GM18909 (cell line): ENCODE measurements around the gene CDK13.
"Not testable (repeated sequence)": the region's sequence is repeated elsewhere in the genome, so short reads cannot be mapped to it uniquely, and the experiment has no call there.

ENCODE experiments used
- ATAC-seq: cut with Tn5 transposase; IDR thresholded peaks from one replicate; pipeline ENCODE4 v1.9.1; 2021; ENCODE audit warnings: mild to moderate bottlenecking; ENCODE audit not compliant: unreplicated experiment, poor library complexity

Gene CDK13

GRCh38 chr7:40141916-40142315, 191.9 kb downstream of the CDK13 start:
- ATAC-seq: not testable (repeated sequence)

- not testable (repeated sequence) for ATAC-seq
Observed at GRCh38 chr7:40145596-40146130, 195.6 kb downstream of the CDK13 start.

GRCh38 chr7:40147371-40148246, 197.6 kb downstream of the CDK13 start:
- no peak for ATAC-seq

- not testable (repeated sequence) for ATAC-seq
Observed at GRCh38 chr7:40148247-40148580, 198.2 kb downstream of the CDK13 start.

- no peak for ATAC-seq
Observed at GRCh38 chr7:40148671-40149070, 198.6 kb downstream of the CDK13 start.
